NCI-H2029 (cell line): ENCODE data around the gene CCDC126.
"Not testable (repeated sequence)": the region's sequence is repeated elsewhere in the genome, so short reads cannot be mapped to it uniquely, and the experiment has no call there.

ENCODE experiments used
- DNase-seq: peaks from one replicate; lab custom pipeline; 2025; lab: John Stamatoyannopoulos, UW

The CCDC126 gene

DNA sequence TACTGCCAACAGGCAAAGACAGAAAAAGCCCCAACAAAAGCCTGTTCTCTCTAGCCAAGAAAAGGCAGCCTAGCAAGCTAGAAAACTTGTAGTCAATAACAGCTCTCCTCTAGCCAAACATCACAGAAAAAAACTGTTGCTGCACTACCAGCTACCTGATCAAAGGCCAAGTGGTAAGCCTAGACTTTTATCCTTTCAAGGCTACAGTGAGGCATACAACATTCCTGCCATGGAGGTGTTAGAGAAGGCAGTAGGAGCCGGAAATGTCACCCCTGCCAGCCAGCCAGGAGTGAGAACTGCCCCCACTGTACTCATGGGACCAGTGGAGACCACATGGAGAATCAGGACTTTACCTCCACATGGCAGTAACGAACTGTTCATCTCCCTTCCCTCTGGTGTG is 31.2 kb downstream of the CCDC126 start:
- no peak for DNase-seq

- no peak for DNase-seq
Observed at GRCh38 chr7:23633417-23633816, 36.2 kb downstream of the CCDC126 start.

GRCh38 chr7:23645822-23646221 is 48.6 kb downstream of the CCDC126 start:
- DNase-seq, result no peak

- DNase-seq, result no peak
Observed at GRCh38 chr7:23653942-23654341, 56.8 kb downstream of the CCDC126 start.

- DNase-seq, result peak; percentile 0
Observed at GRCh38 chr7:23654508-23654907, 57.3 kb downstream of the CCDC126 start.

DNA sequence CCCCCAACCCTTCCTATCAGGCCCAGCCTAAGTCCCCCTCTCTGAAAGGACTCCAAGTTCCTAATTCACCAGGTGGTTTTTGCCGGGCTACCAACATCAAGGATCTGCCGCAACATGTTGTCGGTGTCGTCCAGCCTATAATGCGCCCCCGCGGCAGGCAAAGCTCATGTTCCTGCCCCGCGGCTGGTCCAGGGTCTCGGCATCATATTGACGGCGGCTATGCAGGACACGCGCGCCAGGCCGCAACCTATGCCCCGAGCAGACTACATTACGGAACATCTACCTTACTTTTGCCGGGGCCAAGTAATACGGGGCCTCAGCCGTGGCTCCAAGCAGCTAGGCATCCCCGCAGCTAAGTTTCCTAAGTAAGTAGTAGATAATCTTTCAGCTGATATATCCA is 58.3 kb downstream of the CCDC126 start:
- DNase-seq, result no peak

DNA sequence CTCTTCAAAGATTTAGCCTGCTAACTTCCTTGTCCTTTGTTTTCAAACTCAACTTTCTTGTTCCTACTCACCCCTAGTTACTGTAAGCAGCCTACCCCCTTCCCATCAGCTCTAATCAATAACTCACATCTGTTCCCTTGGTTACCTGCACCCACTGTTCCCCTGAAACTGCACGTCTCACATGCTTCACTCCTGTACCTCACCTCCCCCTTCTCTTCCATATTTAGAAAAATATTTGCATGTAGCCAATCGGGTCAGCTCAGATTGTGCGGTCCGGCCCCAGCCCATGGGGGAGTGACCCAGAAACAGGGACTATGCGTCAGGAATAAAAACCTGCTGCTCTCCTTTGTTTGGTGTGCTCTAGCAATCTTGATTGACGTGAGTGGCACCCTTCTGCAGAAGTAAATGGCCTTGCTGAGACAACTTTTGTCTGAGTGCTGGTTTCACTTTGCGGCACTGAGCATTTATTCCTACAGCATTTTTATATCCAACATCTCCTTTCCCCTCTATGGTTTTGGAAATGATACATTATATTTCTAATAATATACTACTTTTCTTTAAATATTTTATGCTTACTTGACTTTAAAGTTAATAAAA is 61.7 kb downstream of the CCDC126 start:
- DNase-seq, result no peak

- DNase-seq, result no peak
Observed at GRCh38 chr7:23661385-23661784, 64.2 kb downstream of the CCDC126 start.

- no peak for DNase-seq
Observed at GRCh38 chr7:23662124-23662983, 65.2 kb downstream of the CCDC126 start.

DNA sequence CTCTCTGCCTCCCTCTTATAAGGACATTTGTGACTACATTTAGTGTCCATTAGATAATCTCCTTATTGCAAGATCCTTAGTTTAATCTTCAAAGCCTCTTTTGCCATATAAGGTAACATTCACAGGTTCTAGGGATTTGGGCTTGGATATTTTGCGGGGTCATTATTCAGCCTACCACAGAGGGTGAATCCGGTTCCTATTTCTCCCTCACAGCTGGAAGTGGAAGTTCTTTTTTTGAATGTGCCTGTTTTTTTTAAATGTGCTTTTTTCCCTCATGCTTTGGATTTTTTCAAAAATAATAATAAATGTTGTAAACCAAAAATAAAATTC is 65.8 kb downstream of the CCDC126 start:
- no peak for DNase-seq

GRCh38 chr7:23664122-23664521 is 66.9 kb downstream of the CCDC126 start:
- no peak for DNase-seq

DNA sequence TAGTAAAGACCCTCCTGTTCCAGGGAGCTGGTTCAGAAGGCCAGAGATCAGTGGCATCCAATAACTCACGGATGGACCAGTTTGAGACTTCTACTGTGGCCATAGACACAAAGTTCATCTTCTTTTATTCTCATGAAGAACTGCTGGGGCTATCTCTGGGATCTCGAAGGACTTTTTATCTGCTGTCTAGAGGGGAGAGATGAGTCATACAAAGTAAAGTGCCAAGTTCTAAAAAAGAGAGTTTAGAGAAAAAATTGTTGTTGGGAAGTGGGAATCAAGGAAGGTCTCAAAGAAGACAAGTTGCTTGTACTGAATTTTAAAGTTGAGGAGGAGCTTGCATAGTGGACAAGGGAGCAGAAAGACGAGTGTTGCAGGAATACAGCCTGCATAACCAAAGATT is 74.9 kb downstream of the CCDC126 start:
- DNase-seq, result no peak

GRCh38 chr7:23679898-23680413 is 82.8 kb downstream of the CCDC126 start, which contains the start of gene FAM221A:
TSS of gene FAM221A (plus strand) at chr7:23680199. CDS start at chr7:23680219, 20 bp downstream.
- DNase-seq, result peak; percentile 88

DNA sequence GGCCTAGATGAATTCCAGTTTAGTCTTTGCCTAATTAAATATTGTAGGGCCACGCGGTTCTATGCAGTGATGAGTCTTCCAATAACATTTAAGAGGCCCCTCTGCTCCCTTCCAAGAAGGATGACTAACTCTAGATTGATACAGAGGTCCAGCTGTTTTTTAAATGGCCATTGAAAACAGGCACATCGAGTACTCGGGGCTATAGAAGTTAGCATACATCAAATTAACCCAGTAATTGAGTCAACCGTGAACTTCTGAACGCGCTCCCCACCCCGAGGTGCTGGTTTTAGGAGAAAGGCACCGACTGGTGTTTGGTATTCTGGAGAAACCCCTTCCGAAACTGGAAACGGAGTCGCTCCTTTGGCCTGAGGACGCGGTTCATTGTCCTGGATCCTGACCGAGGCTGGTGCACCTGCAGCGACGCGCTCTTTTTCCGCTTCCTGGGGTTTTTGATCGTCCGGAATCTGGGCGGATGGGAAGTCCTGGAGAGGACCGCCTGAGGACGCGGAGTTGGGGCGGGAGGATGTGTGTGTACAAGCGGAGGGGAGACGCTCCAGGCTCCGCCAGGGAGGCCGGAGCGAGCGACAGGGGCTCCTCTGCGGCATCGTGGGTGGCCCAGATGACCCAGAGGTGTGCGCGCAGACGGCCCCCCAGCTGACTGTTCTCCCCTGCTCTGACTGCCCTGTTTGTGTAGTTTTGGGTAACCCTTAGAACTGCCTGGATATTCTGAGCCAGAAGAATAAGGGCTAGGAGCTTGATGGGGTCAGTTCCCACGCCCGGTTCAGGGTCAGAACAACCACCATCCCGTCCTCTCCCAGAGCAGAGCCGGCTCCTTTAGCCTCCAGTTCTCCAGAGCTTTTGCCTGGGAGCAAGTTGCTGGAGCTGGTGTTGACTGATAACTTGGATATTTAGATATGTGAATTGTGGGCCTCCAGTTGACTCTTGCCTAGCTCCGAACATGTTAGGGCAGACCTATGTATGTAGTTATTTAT is 83.5 kb downstream of the CCDC126 start:
- DNase-seq, result peak; percentile 85

GRCh38 chr7:23684041-23684440 is 86.9 kb downstream of the CCDC126 start:
- DNase-seq, result not testable (repeated sequence)

DNA sequence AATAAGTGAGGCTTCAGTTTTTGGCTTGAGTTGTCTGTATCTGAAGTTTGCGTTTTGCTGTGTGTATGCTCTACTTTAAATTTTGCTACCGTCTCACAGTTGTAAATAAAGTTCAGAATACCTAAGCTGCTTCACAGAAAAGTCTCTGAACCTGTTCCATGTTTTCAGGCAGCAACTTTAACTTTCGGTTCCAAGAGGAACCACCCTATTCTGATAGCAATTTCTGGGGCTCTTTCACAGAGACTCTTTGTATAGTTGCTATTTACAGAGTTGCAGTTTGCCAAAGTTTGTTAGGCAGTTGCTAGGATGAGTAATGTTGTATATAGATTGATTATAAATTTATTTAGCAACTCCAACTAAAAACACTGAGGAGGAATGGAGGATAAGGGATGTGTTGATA is 88.5 kb downstream of the CCDC126 start:
- DNase-seq, result no peak

- no peak for DNase-seq
Observed at GRCh38 chr7:23687011-23687410, 89.8 kb downstream of the CCDC126 start.

DNA sequence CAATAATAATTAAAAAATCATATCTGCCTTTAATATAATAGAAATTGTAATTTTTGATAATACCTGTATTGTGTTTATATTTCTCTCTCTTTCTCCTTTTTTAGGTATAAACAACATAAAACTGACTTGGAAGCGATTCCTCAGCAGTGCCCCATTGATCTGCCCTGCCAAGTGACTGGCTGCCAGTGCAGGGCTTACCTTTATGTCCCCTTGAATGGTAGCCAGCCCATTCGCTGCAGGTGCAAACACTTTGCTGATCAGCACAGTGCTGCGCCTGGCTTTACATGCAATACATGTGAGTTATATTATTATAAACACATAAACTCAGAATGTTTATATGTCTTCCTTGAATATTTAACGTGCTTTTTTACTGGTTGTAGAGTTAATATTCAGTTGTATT is 92.0 kb downstream of the CCDC126 start:
- DNase-seq, result no peak

DNA sequence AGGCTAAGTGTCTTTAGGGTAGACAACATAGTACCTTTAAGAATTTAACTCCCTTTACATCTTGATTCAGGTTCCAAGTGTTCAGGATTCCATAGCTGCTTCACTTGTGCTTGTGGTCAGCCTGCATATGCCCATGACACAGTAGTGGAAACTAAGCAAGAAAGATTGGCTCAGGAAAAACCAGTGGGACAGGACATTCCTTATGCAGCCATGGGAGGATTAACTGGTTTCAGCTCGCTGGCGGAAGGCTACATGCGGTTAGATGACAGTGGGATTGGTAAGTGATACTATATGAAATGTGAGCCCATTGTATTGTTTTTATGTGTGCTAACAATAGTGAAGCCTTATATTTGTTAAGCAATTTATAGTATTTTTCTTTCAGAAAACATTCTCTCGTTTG is 94.1 kb downstream of the CCDC126 start:
- DNase-seq, result no peak

DNA sequence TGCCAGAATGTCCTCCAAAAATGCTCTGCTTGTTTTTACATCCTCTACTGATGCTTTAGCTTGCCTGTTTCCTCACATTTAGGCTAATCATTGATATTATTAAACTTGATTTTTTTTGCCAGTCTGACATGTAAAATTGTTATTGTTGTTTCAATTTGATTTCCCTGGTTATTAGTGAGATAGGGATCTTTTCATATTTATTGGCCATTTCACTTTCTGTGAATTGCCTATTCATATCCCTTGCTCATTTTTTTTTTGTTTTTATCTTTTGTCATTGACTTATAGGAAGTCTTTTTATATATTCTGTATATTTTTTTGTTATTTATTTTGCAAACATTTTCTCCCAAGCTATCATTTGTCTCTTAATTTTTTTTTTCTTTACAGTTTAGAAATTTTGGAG is 96.0 kb downstream of the CCDC126 start:
- DNase-seq, result no peak
